Measurements from ENCODE around the gene KATNB1. TPM values are rescaled to one million over a fixed set of nuclear protein-coding genes. Genes with fewer than 3 reads are reported as not detected.

Gene KATNB1
- total and polyA plus RNA-seq, 7 experiments from 2014 or later = 20.4 to 32.9 (median 26.0) TPM

GRCh38 chr16:57760357-57761160 lies 25.0 kb downstream of the KATNB1 start:
- CTCF ChIA-PET = interaction anchor here (0.6 to 1.2 kb wide), 2 partner anchors 19 to 184 kb away, joined by 3 read pairs; no protein-coding TSS in a partner anchor
- Mint-ChIP-seq H3K27me3 (no peaks in the 10 kb centered on the region), H3K27ac (no peak overlapping the region), H3K9me3 (no peaks in the 10 kb centered on the region), H3K36me3 (peaks cover 0 to 7% (median 0%) of the 10 kb centered on the region in 5 donors), H3K4me1 (peaks cover 0 to 3% (median 0%) of the 10 kb centered on the region in 7 donors), H3K4me3 (no peak overlapping the region)
- no peak overlapping the region for H3K4me3 ChIP-seq (ENCODE audit: low read length)
- peaks cover 0 to 5% of the 10 kb centered on the region in 2 donors for H3K4me1 ChIP-seq (ENCODE audit: control insufficient read depth in 2 of 2, insufficient read depth in 2 of 2, low read length in 2 of 2)
- DNase-seq = no peak
- intact Hi-C loops (cut with micrococcal nuclease) = no loop called here
- peaks cover 0 to 9% (median 0%) of the 10 kb centered on the region in 3 experiments for H3K36me3 ChIP-seq (ENCODE audit: control insufficient read depth in 2 of 3, insufficient read depth in 3 of 3, low read length in 3 of 3)
- H3K27me3 ChIP-seq (ENCODE audit: control insufficient read depth in 2 of 2, insufficient read depth in 2 of 2, low read length in 2 of 2) = no peaks in the 10 kb centered on the region
- POLR2A ChIA-PET = no interaction called here
- no peak for ATAC-seq
- no peak overlapping the region for H3K27ac ChIP-seq (ENCODE audit: low read depth, low read length)
- no peaks in the 10 kb centered on the region for H3K9me3 ChIP-seq (ENCODE audit: control insufficient read depth in 2 of 3, low read length in 3 of 3)

- Histone ChIP-seq H3K36me3 (ENCODE audit: control insufficient read depth in 2 of 3, insufficient read depth in 3 of 3, low read length in 3 of 3) (peaks cover 0 to 1% (median 0%) of the 10 kb centered on the region in 3 experiments), H3K4me3 (ENCODE audit: low read length) (no peak overlapping the region), H3K4me1 (ENCODE audit: control insufficient read depth in 2 of 2, insufficient read depth in 2 of 2, low read length in 2 of 2) (peaks cover 0 to 5% of the 10 kb centered on the region in 2 donors), H3K9me3 (ENCODE audit: control insufficient read depth in 2 of 3, low read length in 3 of 3) (no peaks in the 10 kb centered on the region), H3K27me3 (ENCODE audit: control insufficient read depth in 2 of 2, insufficient read depth in 2 of 2, low read length in 2 of 2) (no peaks in the 10 kb centered on the region), H3K27ac (ENCODE audit: low read depth, low read length) (no peak overlapping the region)
- DNase-seq (no peak), ATAC-seq (no peak)
- Mint-ChIP-seq H3K36me3 (peaks cover 0 to 1% (median 0%) of the 10 kb centered on the region in 5 donors), H3K27ac (no peak overlapping the region), H3K4me3 (no peak overlapping the region), H3K4me1 (peaks cover 0 to under 1% (median 0%) of the 10 kb centered on the region in 7 donors), H3K27me3 (no peaks in the 10 kb centered on the region), H3K9me3 (no peaks in the 10 kb centered on the region)
- POLR2A ChIA-PET = no interaction called here
- intact Hi-C loops (cut with micrococcal nuclease) = no loop called here
- CTCF ChIA-PET = interaction anchor here (0.8 kb wide), 1 partner anchor 9 kb away, joined by 4 read pairs; no protein-coding TSS in a partner anchor
Observed at GRCh38 chr16:57761301-57761700, 25.7 kb downstream of the KATNB1 start.

DNA sequence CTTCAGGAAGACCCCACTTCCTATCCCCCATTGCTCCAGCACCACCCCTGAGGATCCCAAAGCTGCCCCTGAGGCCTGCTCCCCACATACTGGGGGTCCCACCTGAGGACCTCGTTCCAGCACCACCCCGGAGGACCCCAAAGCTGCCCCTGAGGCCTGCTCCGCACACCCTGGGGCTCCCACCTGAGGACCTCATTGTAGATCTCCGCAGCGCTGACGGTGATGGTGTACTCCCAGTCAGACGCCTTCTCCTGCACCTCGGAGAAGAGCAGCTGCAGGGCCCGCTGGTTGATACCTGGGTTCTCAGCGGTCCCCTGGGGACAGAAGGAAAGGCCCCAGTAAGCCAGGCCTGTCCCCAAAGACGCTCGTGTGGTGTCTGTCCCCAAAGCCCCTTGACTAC lies 26.4 kb downstream of the KATNB1 start:
- no peak overlapping the region for H3K4me3 Mint-ChIP-seq
- no peaks in the 10 kb centered on the region for H3K36me3 Mint-ChIP-seq
- POLR2A ChIA-PET = interaction anchor here (0.7 kb wide), 1 partner anchor 1189 kb away, joined by 3 read pairs; no protein-coding TSS in a partner anchor
- H3K9me3 Mint-ChIP-seq = no peaks in the 10 kb centered on the region
- intact Hi-C loops (cut with micrococcal nuclease) = no loop called here
- ATAC-seq = no peak
- CTCF ChIA-PET = interaction anchor here (0.8 kb wide), 1 partner anchor 10 kb away, joined by 4 read pairs; no protein-coding TSS in a partner anchor
- no peaks in the 10 kb centered on the region for H3K27me3 Mint-ChIP-seq
- no peak overlapping the region for H3K27ac ChIP-seq (ENCODE audit: low read depth, low read length)
- no peaks in the 10 kb centered on the region for H3K9me3 ChIP-seq (ENCODE audit: control insufficient read depth in 2 of 3, low read length in 3 of 3)
- DNase-seq = no peak
- no peaks in the 10 kb centered on the region for H3K4me1 Mint-ChIP-seq
- H3K27ac Mint-ChIP-seq = no peak overlapping the region
- H3K27me3 ChIP-seq (ENCODE audit: control insufficient read depth in 2 of 2, insufficient read depth in 2 of 2, low read length in 2 of 2) = no peaks in the 10 kb centered on the region
- peaks cover 0 to 5% of the 10 kb centered on the region in 2 donors for H3K4me1 ChIP-seq (ENCODE audit: control insufficient read depth in 2 of 2, insufficient read depth in 2 of 2, low read length in 2 of 2)
- H3K4me3 ChIP-seq (ENCODE audit: low read length) = no peak overlapping the region
- no peaks in the 10 kb centered on the region for H3K36me3 ChIP-seq (ENCODE audit: control insufficient read depth in 2 of 3, insufficient read depth in 3 of 3, low read length in 3 of 3)

GRCh38 chr16:57762365-57763040 lies 26.9 kb downstream of the KATNB1 start:
- H3K27me3 ChIP-seq (ENCODE audit: control insufficient read depth in 2 of 2, insufficient read depth in 2 of 2, low read length in 2 of 2) = no peaks in the 10 kb centered on the region
- H3K4me3 ChIP-seq (ENCODE audit: low read length) = no peak overlapping the region
- peaks cover 0 to 1% of the 10 kb centered on the region in 2 donors for H3K4me1 ChIP-seq (ENCODE audit: control insufficient read depth in 2 of 2, insufficient read depth in 2 of 2, low read length in 2 of 2)
- Mint-ChIP-seq H3K27ac (no peak overlapping the region), H3K27me3 (no peaks in the 10 kb centered on the region), H3K4me3 (no peak overlapping the region), H3K4me1 (no peaks in the 10 kb centered on the region), H3K9me3 (no peaks in the 10 kb centered on the region), H3K36me3 (no peaks in the 10 kb centered on the region)
- no peak overlapping the region for H3K27ac ChIP-seq (ENCODE audit: low read depth, low read length)
- ChIA-PET CTCF (no interaction called here), POLR2A (interaction anchor here (0.7 kb wide), 1 partner anchor 1189 kb away, joined by 3 read pairs; no protein-coding TSS in a partner anchor)
- intact Hi-C loops (cut with micrococcal nuclease) = no loop called here
- H3K9me3 ChIP-seq (ENCODE audit: control insufficient read depth in 2 of 3, low read length in 3 of 3) = no peaks in the 10 kb centered on the region
- ATAC-seq (no peak), DNase-seq (no peak)
- H3K36me3 ChIP-seq (ENCODE audit: control insufficient read depth in 2 of 3, insufficient read depth in 3 of 3, low read length in 3 of 3) = no peaks in the 10 kb centered on the region

DNA sequence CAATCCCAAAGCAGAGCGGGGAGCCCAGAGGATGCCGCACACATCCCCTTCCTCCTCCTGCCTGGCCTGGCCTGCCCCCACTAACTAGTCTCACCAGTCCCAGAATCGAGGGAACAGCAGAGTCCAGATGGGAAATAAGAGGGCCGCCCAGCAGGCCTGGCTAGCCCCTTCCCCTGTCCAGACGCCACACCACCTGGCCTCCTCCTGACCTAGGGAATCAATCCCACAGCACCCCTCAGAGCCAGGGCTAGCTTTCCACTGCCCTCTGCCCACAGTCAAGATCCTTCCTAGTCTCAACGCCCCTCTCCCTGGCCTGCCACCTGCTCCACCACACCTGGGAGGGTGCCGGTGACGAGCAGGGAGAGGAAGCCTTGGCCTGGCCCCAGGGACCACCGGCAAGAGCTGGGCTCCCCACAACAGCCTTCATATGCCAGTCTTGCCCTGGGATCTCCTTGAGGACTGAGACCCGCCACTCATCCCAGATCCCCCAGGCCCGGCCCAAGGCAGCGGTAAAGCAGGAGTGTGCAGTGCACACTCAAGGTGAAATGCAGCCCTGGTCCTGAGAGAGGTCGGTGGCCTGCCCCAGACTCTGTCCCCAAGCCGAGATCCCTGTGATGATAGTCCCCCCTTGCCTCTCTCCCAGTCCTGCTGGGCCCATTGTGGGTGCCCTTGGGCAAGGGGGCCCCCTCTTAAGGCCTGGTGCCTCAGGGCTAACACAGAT lies 27.9 kb downstream of the KATNB1 start:
- POLR2A ChIA-PET = no interaction called here
- no peaks in the 10 kb centered on the region for H3K9me3 Mint-ChIP-seq
- Histone ChIP-seq H3K4me1 (ENCODE audit: control insufficient read depth in 2 of 2, insufficient read depth in 2 of 2, low read length in 2 of 2) (no peaks in the 10 kb centered on the region), H3K4me3 (ENCODE audit: low read length) (no peak overlapping the region), H3K27ac (ENCODE audit: low read depth, low read length) (no peak overlapping the region), H3K9me3 (ENCODE audit: control insufficient read depth in 2 of 3, low read length in 3 of 3) (no peaks in the 10 kb centered on the region), H3K36me3 (ENCODE audit: control insufficient read depth in 2 of 3, insufficient read depth in 3 of 3, low read length in 3 of 3) (no peaks in the 10 kb centered on the region), H3K27me3 (ENCODE audit: control insufficient read depth in 2 of 2, insufficient read depth in 2 of 2, low read length in 2 of 2) (no peaks in the 10 kb centered on the region)
- H3K27me3 Mint-ChIP-seq = no peaks in the 10 kb centered on the region
- H3K4me3 Mint-ChIP-seq = no peak overlapping the region
- H3K4me1 Mint-ChIP-seq = no peaks in the 10 kb centered on the region
- CTCF ChIA-PET = no interaction called here
- DNase-seq (no peak), ATAC-seq (no peak)
- no peak overlapping the region for H3K27ac Mint-ChIP-seq
- intact Hi-C loops (cut with micrococcal nuclease) = loop anchor here in 1 of 2 donors (2.0 kb wide), 1 partner anchor 235 kb away; no protein-coding TSS in a partner anchor
- H3K36me3 Mint-ChIP-seq = no peaks in the 10 kb centered on the region

GRCh38 chr16:57764006-57764340 lies 28.4 kb downstream of the KATNB1 start:
- Mint-ChIP-seq H3K36me3 (no peaks in the 10 kb centered on the region), H3K27ac (no peak overlapping the region), H3K4me1 (no peaks in the 10 kb centered on the region), H3K9me3 (no peaks in the 10 kb centered on the region), H3K4me3 (no peak overlapping the region), H3K27me3 (no peaks in the 10 kb centered on the region)
- H3K36me3 ChIP-seq (ENCODE audit: control insufficient read depth in 2 of 3, insufficient read depth in 3 of 3, low read length in 3 of 3) = no peaks in the 10 kb centered on the region
- intact Hi-C loops (cut with micrococcal nuclease) = loop anchor here in 1 of 2 donors (2.0 kb wide), 1 partner anchor 235 kb away; no protein-coding TSS in a partner anchor
- H3K4me3 ChIP-seq (ENCODE audit: low read length) = no peak overlapping the region
- no peak overlapping the region for H3K27ac ChIP-seq (ENCODE audit: low read depth, low read length)
- no peaks in the 10 kb centered on the region for H3K4me1 ChIP-seq (ENCODE audit: control insufficient read depth in 2 of 2, insufficient read depth in 2 of 2, low read length in 2 of 2)
- no peak for ATAC-seq
- POLR2A ChIA-PET = no interaction called here
- no peaks in the 10 kb centered on the region for H3K27me3 ChIP-seq (ENCODE audit: control insufficient read depth in 2 of 2, insufficient read depth in 2 of 2, low read length in 2 of 2)
- CTCF ChIA-PET = no interaction called here
- H3K9me3 ChIP-seq (ENCODE audit: control insufficient read depth in 2 of 3, low read length in 3 of 3) = no peaks in the 10 kb centered on the region
- DNase-seq = no peak

All from naive thymus-derived CD4-positive, alpha-beta T cell (primary cell).